HepG2 (cell line): ENCODE results near the gene C1orf87.

Experiments
- CEBPB ChIP-seq: IDR thresholded peaks from 2 replicates; pipeline ENCODE4 v1.6.1; 2011; ENCODE audit warnings: low read depth, low read length, improper control_type of control experiment, borderline replicate concordance
- RNF2 ChIP-seq: fragments of 450-650 bp; conservative IDR thresholded peaks from 2 replicates; pipeline ENCODE4 v1.6.1; 2016; ENCODE audit warnings: low read depth
- SOX13 ChIP-seq, 3 experiments: fragments of 450-650 bp in 1 of 3; sonication (generic) in 1 of 3; formaldehyde crosslinking in 1 of 3; IDR thresholded peaks in 2 of 3; conservative IDR thresholded peaks in 1 of 3; 2 replicates each; pipeline versions ENCODE4 v1.5.0 to v1.6.1; 2016 to 2020; ENCODE audit warnings: antibody characterized with exemption in 1 of 3, mild to moderate bottlenecking in 1 of 3, missing compliant biosample characterization in 1 of 3, missing genetic modification reagents in 1 of 3, moderate library complexity in 1 of 3
- ZNF292 ChIP-seq: sonication (generic); formaldehyde crosslinking; IDR thresholded peaks from 2 replicates; pipeline ENCODE4 v1.8.1; 2022; ENCODE audit warnings: mild to moderate bottlenecking, low read depth, missing genetic modification reagents, borderline replicate concordance
- ZNF768 ChIP-seq: sonication (generic); formaldehyde crosslinking; IDR thresholded peaks from 2 replicates; pipeline ENCODE4 v1.4.0; 2020; ENCODE audit warnings: missing genetic modification reagents
- TF ChIP-seq, protein P1 (sequence below): sonication (generic); formaldehyde crosslinking; IDR thresholded peaks from 2 replicates; pipeline ENCODE4 v1.5.0; 2020; ENCODE audit warnings: mild to moderate bottlenecking, missing genetic modification reagents, moderate library complexity

DNA sequence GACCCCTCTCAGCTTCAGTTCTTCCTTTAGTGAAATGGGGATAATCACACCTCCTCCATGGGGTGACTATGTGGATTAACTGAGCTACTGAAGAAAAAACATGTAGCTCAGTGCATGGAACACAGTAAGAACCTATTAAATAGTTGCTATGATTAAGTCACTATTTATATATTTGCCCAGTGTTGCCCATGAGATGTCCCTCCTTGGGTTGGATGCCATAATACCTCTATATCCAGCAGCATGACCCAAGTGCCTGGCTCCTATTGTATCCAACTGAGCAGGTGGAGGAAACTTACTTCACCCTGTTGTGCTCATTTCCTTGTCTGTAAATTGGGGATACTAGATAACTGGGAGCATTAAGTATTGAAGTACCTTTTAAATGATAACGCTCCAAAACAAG lies 99.9 kb downstream of the C1orf87 start:
- TF ChIP-seq CEBPB: no peak
- TF ChIP-seq RNF2: no peak
- no peak for TF ChIP-seq ZNF768 (CRISPR knock-in tag)
- TF ChIP-seq, protein P1, sequence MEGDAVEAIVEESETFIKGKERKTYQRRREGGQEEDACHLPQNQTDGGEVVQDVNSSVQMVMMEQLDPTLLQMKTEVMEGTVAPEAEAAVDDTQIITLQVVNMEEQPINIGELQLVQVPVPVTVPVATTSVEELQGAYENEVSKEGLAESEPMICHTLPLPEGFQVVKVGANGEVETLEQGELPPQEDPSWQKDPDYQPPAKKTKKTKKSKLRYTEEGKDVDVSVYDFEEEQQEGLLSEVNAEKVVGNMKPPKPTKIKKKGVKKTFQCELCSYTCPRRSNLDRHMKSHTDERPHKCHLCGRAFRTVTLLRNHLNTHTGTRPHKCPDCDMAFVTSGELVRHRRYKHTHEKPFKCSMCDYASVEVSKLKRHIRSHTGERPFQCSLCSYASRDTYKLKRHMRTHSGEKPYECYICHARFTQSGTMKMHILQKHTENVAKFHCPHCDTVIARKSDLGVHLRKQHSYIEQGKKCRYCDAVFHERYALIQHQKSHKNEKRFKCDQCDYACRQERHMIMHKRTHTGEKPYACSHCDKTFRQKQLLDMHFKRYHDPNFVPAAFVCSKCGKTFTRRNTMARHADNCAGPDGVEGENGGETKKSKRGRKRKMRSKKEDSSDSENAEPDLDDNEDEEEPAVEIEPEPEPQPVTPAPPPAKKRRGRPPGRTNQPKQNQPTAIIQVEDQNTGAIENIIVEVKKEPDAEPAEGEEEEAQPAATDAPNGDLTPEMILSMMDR (CRISPR knock-in tag): no peak
- TF ChIP-seq SOX13 (IDR thresholded peaks at IDR 0.05): no peak
- TF ChIP-seq SOX13 (CRISPR knock-in tag; conservative IDR thresholded peaks at IDR 0.05 in 1 of 2, IDR thresholded peaks at IDR 0.05 in 1 of 2): no peak
- TF ChIP-seq ZNF292 (CRISPR knock-in tag): no peak
